Mesenchymal stem cell (in vitro differentiated cells and primary cell): ENCODE results near the gene C1orf116.

Experiments used
- DNase-seq: peaks from one replicate; pipeline ENCODE4 v3.0.0-alpha.2; 2013
- H2AFZ ChIP-seq: one replicate; pipeline ENCODE4 v1.6.1; 2013; ENCODE audit warnings: low read depth, mild to moderate bottlenecking, control low read depth, inconsistent platforms, low read length, moderate library complexity
- H2AK5ac ChIP-seq: 2 replicates; pipeline ENCODE4 v1.6.1; 2013; ENCODE audit warnings: low read length, moderate library complexity, mild to moderate bottlenecking, inconsistent platforms; ENCODE audit not compliant: severe bottlenecking
- H2BK120ac ChIP-seq: one replicate; pipeline ENCODE4 v1.6.1; 2013; ENCODE audit warnings: low read depth, mild to moderate bottlenecking, inconsistent platforms, low read length, moderate library complexity
- H2BK12ac ChIP-seq, 2 experiments: one replicate each; pipeline ENCODE4 v1.6.1; 2013; ENCODE audit warnings: inconsistent platforms in 2 of 2, low read length in 2 of 2, mild to moderate bottlenecking in 2 of 2, moderate library complexity in 2 of 2, control low read depth in 1 of 2
- H2BK15ac ChIP-seq: one replicate; pipeline ENCODE4 v1.6.1; 2013; ENCODE audit warnings: mild to moderate bottlenecking, low read depth, inconsistent platforms; ENCODE audit not compliant: poor library complexity, severe bottlenecking
- H2BK5ac ChIP-seq: 2 replicates; pipeline ENCODE4 v1.6.1; 2013; ENCODE audit warnings: low read depth, mild to moderate bottlenecking, low read length, control low read depth, inconsistent platforms; ENCODE audit not compliant: poor library complexity, severe bottlenecking
- H3K14ac ChIP-seq, 2 experiments: one replicate each; pipeline ENCODE4 v1.6.1; 2013; ENCODE audit warnings: inconsistent platforms in 2 of 2, low read length in 2 of 2, control low read depth in 1 of 2, mild to moderate bottlenecking in 1 of 2, moderate library complexity in 1 of 2
- H3K18ac ChIP-seq, 2 experiments: one replicate each; pipeline ENCODE4 v1.6.1; 2013; ENCODE audit warnings: inconsistent platforms in 2 of 2, low read length in 2 of 2, control low read depth in 1 of 2, low read depth in 1 of 2, mild to moderate bottlenecking in 1 of 2
- H3K23ac ChIP-seq, 2 experiments: one replicate each; pipeline ENCODE4 v1.6.1; 2013; ENCODE audit warnings: inconsistent platforms in 2 of 2, low read length in 2 of 2, mild to moderate bottlenecking in 2 of 2, moderate library complexity in 2 of 2, control low read depth in 1 of 2
- H3K27ac ChIP-seq: 2 replicates; pipeline ENCODE4 v1.5.1; 2013; ENCODE audit warnings: mild to moderate bottlenecking, moderate library complexity, low read length, control low read depth, inconsistent platforms; ENCODE audit not compliant: poor library complexity, severe bottlenecking
- H3K27me3 ChIP-seq, 2 experiments: 2 replicates each; pipeline versions ENCODE4 v1.6.1 to v1.7.0; 2013; ENCODE audit warnings: low read length in 2 of 2, mild to moderate bottlenecking in 2 of 2, moderate library complexity in 2 of 2, control low read depth in 1 of 2, inconsistent platforms in 1 of 2; ENCODE audit not compliant: control insufficient read depth in 1 of 2, insufficient read depth in 1 of 2
- H3K36me3 ChIP-seq, 2 experiments: 2 replicates each; pipeline versions ENCODE4 v1.6.1 to v1.7.0; 2013; ENCODE audit warnings: low read length in 2 of 2, control low read depth in 1 of 2, inconsistent platforms in 1 of 2, low read depth in 1 of 2, mild to moderate bottlenecking in 1 of 2; ENCODE audit not compliant: insufficient read depth in 2 of 2, control insufficient read depth in 1 of 2
- H3K4ac ChIP-seq, 2 experiments: one replicate each; pipeline ENCODE4 v1.6.1; 2013; ENCODE audit warnings: inconsistent platforms in 2 of 2, low read length in 2 of 2, mild to moderate bottlenecking in 2 of 2, moderate library complexity in 2 of 2, control low read depth in 1 of 2, low read depth in 1 of 2
- H3K4me1 ChIP-seq: 2 replicates; pipeline ENCODE4 v1.6.1; 2013; ENCODE audit warnings: low read depth, low read length, control low read depth; ENCODE audit not compliant: control insufficient read depth, insufficient read depth
- H3K4me2 ChIP-seq: 2 replicates; pipeline ENCODE4 v1.6.1; 2013; ENCODE audit warnings: low read length, mild to moderate bottlenecking, inconsistent platforms; ENCODE audit not compliant: poor library complexity, severe bottlenecking
- H3K4me3 ChIP-seq, 2 experiments: 2 replicates each; pipeline versions ENCODE4 v1.5.1 to v1.7.0; 2013; ENCODE audit warnings: low read length in 2 of 2, mild to moderate bottlenecking in 2 of 2, control low read depth in 1 of 2, low read depth in 1 of 2; ENCODE audit not compliant: insufficient read depth in 1 of 2
- H3K79me1 ChIP-seq: replicated peaks from 2 replicates; pipeline ENCODE4 v1.6.1; 2013; ENCODE audit warnings: mild to moderate bottlenecking, control low read depth, low read length, inconsistent platforms; ENCODE audit not compliant: poor library complexity, severe bottlenecking
- H3K9ac ChIP-seq: 2 replicates; pipeline ENCODE4 v1.7.0; 2013; ENCODE audit warnings: mild to moderate bottlenecking, low read length, moderate library complexity
- H3K9me3 ChIP-seq: 2 replicates; pipeline ENCODE4 v1.7.0; 2013; ENCODE audit warnings: mild to moderate bottlenecking, low read length; ENCODE audit not compliant: control insufficient read depth
- H4K8ac ChIP-seq: one replicate; pipeline ENCODE4 v1.6.1; 2013; ENCODE audit warnings: inconsistent platforms, mild to moderate bottlenecking, low read length, moderate library complexity
- H4K91ac ChIP-seq: one replicate; pipeline ENCODE4 v1.6.1; 2013; ENCODE audit warnings: mild to moderate bottlenecking, low read length, inconsistent platforms
- WGBS: methylation state at CpG from one replicate; pipeline ENCODE4 v1.1.7; 2013; ENCODE audit warnings: mixed read lengths; 5-methylcytosine and 5-hydroxymethylcytosine counted together

Gene C1orf116

GRCh38 chr1:207055386-207056001 is 22.9 kb upstream of the C1orf116 start:
- no peak overlapping the region for H2BK15ac ChIP-seq
- no peak overlapping the region for H3K23ac ChIP-seq
- no peak overlapping the region for H2AFZ ChIP-seq
- H3K18ac ChIP-seq, result no peak overlapping the region
- no peak overlapping the region for H3K4ac ChIP-seq
- no peak overlapping the region for H2BK12ac ChIP-seq
- no peaks in the 10 kb centered on the region for H3K27me3 ChIP-seq
- H3K36me3 ChIP-seq, result peaks cover 0 to 26% of the 10 kb centered on the region in 2 experiments
- H3K9me3 ChIP-seq, result no peaks in the 10 kb centered on the region
- no peak overlapping the region for H3K14ac ChIP-seq
- H3K4me3 ChIP-seq, result no peak overlapping the region
- no peak overlapping the region for H3K27ac ChIP-seq
- H2AK5ac ChIP-seq, result no peak overlapping the region
- DNase-seq, result no peak
- no peak overlapping the region for H3K9ac ChIP-seq
- H2BK120ac ChIP-seq, result no peak overlapping the region
- peaks cover 4% of the 10 kb centered on the region for H3K4me1 ChIP-seq
- H3K4me2 ChIP-seq, result no peak overlapping the region
- no peak overlapping the region for H2BK5ac ChIP-seq
- H4K91ac ChIP-seq, result no peak overlapping the region
- no peak overlapping the region for H4K8ac ChIP-seq
- 91% methylated on average over 3 of the region's 3 CpGs for WGBS
- H3K79me1 ChIP-seq, result peaks cover 1% of the 10 kb centered on the region

GRCh38 chr1:207054491-207054890 is 21.9 kb upstream of the C1orf116 start:
- Histone ChIP-seq H2BK15ac (no peak overlapping the region), H3K79me1 (peaks cover 1% of the 10 kb centered on the region)
- whole genome bisulfite sequencing, result 92% methylated on average over 2 of the region's 2 CpGs

GRCh38 chr1:207052911-207053769 is 20.6 kb upstream of the C1orf116 start, which contains the start of gene PFKFB2:
Gene PFKFB2, plus strand, starts transcription at chr1:207053275. Its CDS starts 1,443 bp downstream, at chr1:207054718.
- DNase-seq, result peak; percentile 99
- Histone ChIP-seq H3K36me3 (peaks cover 2 to 32% of the 10 kb centered on the region in 2 experiments), H3K18ac (peak within 1 kb of the TSS; percentile 69 to 99), H3K27ac (peak within 1 kb of the TSS; percentile 78), H3K14ac (peak within 1 kb of the TSS in 1 of 2 experiments; percentile 96), H3K27me3 (no peaks in the 10 kb centered on the region), H3K23ac (peak within 1 kb of the TSS in 1 of 2 experiments; percentile 70), H2BK12ac (peak within 1 kb of the TSS in 1 of 2 experiments; percentile 93), H4K8ac (peak within 1 kb of the TSS; percentile 97), H3K4me2 (peak within 1 kb of the TSS; percentile 74), H2BK5ac (peak within 1 kb of the TSS; percentile 77), H2AFZ (peak within 1 kb of the TSS; percentile 98), H3K9me3 (no peaks in the 10 kb centered on the region), H3K4me3 (peak within 1 kb of the TSS; percentile 80 to 96), H3K79me1 (peaks cover under 1% of the 10 kb centered on the region), H2AK5ac (no peak within 1 kb of the TSS), H3K4ac (peak within 1 kb of the TSS; percentile 85 to 94), H4K91ac (peak within 1 kb of the TSS; percentile 76), H2BK15ac (peak within 1 kb of the TSS; percentile 98), H2BK120ac (peak within 1 kb of the TSS; percentile 90), H3K4me1 (peaks cover 6% of the 10 kb centered on the region), H3K9ac (peak within 1 kb of the TSS; percentile 97)
- 1% methylated on average over 52 of the region's 56 CpGs for WGBS

More at GRCh38 chr1:207054491-207054890, 21.9 kb upstream of the C1orf116 start:
- no peak overlapping the region for H3K4me2 ChIP-seq
- no peak overlapping the region for H4K91ac ChIP-seq
- H3K27me3 ChIP-seq, result no peaks in the 10 kb centered on the region
- no peak overlapping the region for H2BK5ac ChIP-seq
- DNase-seq, result no peak
- H3K14ac ChIP-seq, result no peak overlapping the region
- no peak overlapping the region for H2BK120ac ChIP-seq
- H3K23ac ChIP-seq, result no peak overlapping the region
- H2AFZ ChIP-seq, result no peak overlapping the region
- H2BK12ac ChIP-seq, result no peak overlapping the region
- no peak overlapping the region for H3K4ac ChIP-seq
- no peak overlapping the region for H4K8ac ChIP-seq
- H3K18ac ChIP-seq, result no peak overlapping the region
- H3K9ac ChIP-seq, result no peak overlapping the region
- no peak overlapping the region for H3K27ac ChIP-seq
- no peak overlapping the region for H3K4me3 ChIP-seq
- H2AK5ac ChIP-seq, result no peak overlapping the region
- no peaks in the 10 kb centered on the region for H3K9me3 ChIP-seq
- H3K36me3 ChIP-seq, result peaks cover under 1 to 22% of the 10 kb centered on the region in 2 experiments
- peaks cover 4% of the 10 kb centered on the region for H3K4me1 ChIP-seq
